A673 (cell line): Measurements from ENCODE around the gene SMTN.

Experiments
- CTCF ChIP-seq: fragments of 300-800, 200-600 bp; sonication (generic); conservative IDR thresholded peaks from 2 replicates; pipeline ENCODE4 v1.5.1; 2017; ENCODE audit warnings: low read depth, mild to moderate bottlenecking, antibody characterized with exemption, low read length, moderate library complexity, mixed read lengths
- EZH2 ChIP-seq: fragments of 200-600 bp; sonication (generic); IDR thresholded peaks from 2 replicates; pipeline ENCODE4 v1.6.1; 2017; ENCODE audit warnings: borderline replicate concordance, low read depth, mild to moderate bottlenecking, mixed read lengths, antibody characterized with exemption, low read length; ENCODE audit not compliant: poor library complexity, severe bottlenecking

GRCh38 chr22:31133911-31134310 is 52.8 kb downstream of the SMTN start:
- TF ChIP-seq CTCF (no peak), EZH2 (no peak)
